ENCODE results near the gene RAD18. TPM values are rescaled to one million over a fixed set of nuclear protein-coding genes. Genes with fewer than 3 reads are reported as not detected.

The RAD18 gene
- total RNA-seq, 2 donors from 2014 or later = 18.2 to 20.8 TPM

GRCh38 chr3:8964436-8965370 lies 1.4 kb upstream of the RAD18 start:
- Histone ChIP-seq H3K36me3 (ENCODE audit: control insufficient read depth, insufficient read depth, low read length) (no peaks in the 10 kb centered on the region), H3K9me3 (ENCODE audit: control insufficient read depth, low read length) (no peaks in the 10 kb centered on the region), H3K9ac (ENCODE audit: extremely low read depth, low read length, poor library complexity, severe bottlenecking) (no peak overlapping the region), H3K27me3 (ENCODE audit: control insufficient read depth, insufficient read depth, low read length, poor library complexity, severe bottlenecking) (peaks cover 43% of the 10 kb centered on the region), H3K4me3 (ENCODE audit: low read length) (no peak overlapping the region), H3K27ac (ENCODE audit: low read depth, low read length) (no peak overlapping the region), H3K4me1 (ENCODE audit: control insufficient read depth, insufficient read depth, low read length) (no peaks in the 10 kb centered on the region)
- Mint-ChIP-seq H3K4me3 (peak overlapping the region; percentile 4), H3K9me3 (no peaks in the 10 kb centered on the region), H3K36me3 (ENCODE audit: low read depth) (no peaks in the 10 kb centered on the region), H3K27ac (peak overlapping the region; percentile 87), H3K4me1 (peaks cover 35% of the 10 kb centered on the region), H3K27me3 (ENCODE audit: insufficient read depth) (peaks cover 42% of the 10 kb centered on the region)
- TF ChIP-seq, protein P1, sequence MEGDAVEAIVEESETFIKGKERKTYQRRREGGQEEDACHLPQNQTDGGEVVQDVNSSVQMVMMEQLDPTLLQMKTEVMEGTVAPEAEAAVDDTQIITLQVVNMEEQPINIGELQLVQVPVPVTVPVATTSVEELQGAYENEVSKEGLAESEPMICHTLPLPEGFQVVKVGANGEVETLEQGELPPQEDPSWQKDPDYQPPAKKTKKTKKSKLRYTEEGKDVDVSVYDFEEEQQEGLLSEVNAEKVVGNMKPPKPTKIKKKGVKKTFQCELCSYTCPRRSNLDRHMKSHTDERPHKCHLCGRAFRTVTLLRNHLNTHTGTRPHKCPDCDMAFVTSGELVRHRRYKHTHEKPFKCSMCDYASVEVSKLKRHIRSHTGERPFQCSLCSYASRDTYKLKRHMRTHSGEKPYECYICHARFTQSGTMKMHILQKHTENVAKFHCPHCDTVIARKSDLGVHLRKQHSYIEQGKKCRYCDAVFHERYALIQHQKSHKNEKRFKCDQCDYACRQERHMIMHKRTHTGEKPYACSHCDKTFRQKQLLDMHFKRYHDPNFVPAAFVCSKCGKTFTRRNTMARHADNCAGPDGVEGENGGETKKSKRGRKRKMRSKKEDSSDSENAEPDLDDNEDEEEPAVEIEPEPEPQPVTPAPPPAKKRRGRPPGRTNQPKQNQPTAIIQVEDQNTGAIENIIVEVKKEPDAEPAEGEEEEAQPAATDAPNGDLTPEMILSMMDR (conservative IDR thresholded peaks at IDR 0.05) = no peak
- 59 to 64% methylated on average over 5 to 10 of the region's 11 CpGs for WGBS, 2 experiments (ENCODE audit: insufficient coverage in 1 of 2, insufficient read length in 1 of 2)
- peak; percentile 79 for DNase-seq

DNA sequence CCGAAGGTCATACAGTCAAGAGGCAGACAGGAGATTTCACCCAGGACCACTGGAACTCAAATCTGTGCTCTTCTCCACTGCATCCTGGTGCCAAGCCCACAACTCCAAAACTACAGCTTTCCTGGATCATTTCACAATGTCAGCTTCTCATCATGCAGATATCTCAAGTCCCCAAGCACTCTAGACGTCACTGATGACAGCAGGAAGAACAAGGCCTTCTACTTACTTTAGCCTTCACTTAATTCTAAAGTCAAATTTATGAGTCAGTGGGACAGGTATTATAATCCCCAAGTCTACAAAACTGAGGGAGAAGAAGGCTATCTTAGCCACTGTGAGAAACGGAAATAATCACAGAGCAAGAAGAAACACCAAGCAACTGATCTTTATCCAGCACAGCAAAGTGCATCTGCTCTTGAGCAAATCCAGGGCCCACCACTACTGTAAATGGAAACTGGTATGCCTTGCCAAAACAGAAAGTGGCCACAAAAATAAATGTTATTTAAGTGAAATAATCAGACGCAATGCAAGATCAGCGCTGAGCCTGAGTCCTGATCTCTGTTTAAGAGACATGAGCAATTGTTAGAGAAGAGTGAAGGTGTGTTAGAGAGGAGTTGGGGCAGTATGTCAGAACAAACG lies 928 bp downstream of the RAD18 start:
- TF ChIP-seq, protein P1 (conservative IDR thresholded peaks at IDR 0.05) = no peak
- WGBS, 2 experiments (ENCODE audit: insufficient coverage in 1 of 2, insufficient read length in 1 of 2) = 47 to 49% methylated on average over 5 to 6 of the region's 6 CpGs
- H3K36me3 Mint-ChIP-seq (ENCODE audit: low read depth) = peaks cover 8% of the 10 kb centered on the region
- peak overlapping the region; percentile 92 for H3K4me3 Mint-ChIP-seq
- H3K27me3 ChIP-seq (ENCODE audit: control insufficient read depth, insufficient read depth, low read length, poor library complexity, severe bottlenecking) = peaks cover 19% of the 10 kb centered on the region
- no peaks in the 10 kb centered on the region for H3K9me3 Mint-ChIP-seq
- H3K36me3 ChIP-seq (ENCODE audit: control insufficient read depth, insufficient read depth, low read length) = peaks cover 19% of the 10 kb centered on the region
- no peak for DNase-seq
- H3K27ac Mint-ChIP-seq = peak overlapping the region; percentile 96
- H3K9ac ChIP-seq (ENCODE audit: extremely low read depth, low read length, poor library complexity, severe bottlenecking) = peak overlapping the region; percentile 61
- no peak overlapping the region for H3K27ac ChIP-seq (ENCODE audit: low read depth, low read length)
- no peaks in the 10 kb centered on the region for H3K4me1 ChIP-seq (ENCODE audit: control insufficient read depth, insufficient read depth, low read length)
- no peaks in the 10 kb centered on the region for H3K9me3 ChIP-seq (ENCODE audit: control insufficient read depth, low read length)
- H3K4me3 ChIP-seq (ENCODE audit: low read length) = peak overlapping the region; percentile 92
- peaks cover 35% of the 10 kb centered on the region for H3K4me1 Mint-ChIP-seq
- H3K27me3 Mint-ChIP-seq (ENCODE audit: insufficient read depth) = peaks cover 18% of the 10 kb centered on the region

DNA sequence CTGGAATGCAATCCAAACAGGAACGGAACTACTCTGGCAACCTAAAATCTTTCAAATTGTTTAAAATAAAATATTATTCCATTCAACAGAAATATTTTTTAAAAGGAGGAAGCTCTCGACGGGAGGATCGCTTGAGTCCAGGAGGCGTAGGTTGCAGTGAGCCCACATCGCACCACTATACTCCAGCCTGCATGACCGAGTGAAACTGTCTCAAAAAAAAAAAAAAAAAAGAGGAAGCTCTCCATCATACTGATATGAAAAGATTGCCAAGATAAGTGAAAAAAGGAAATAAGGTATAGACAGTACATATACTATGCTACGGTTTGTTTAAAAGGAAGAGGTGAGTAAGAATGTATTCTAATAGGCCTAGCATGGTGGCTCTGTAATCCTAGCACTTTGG lies 3.6 kb downstream of the RAD18 start:
- TF ChIP-seq, protein P1 (conservative IDR thresholded peaks at IDR 0.05) = no peak
- peaks cover 11% of the 10 kb centered on the region for H3K36me3 Mint-ChIP-seq (ENCODE audit: low read depth)
- peaks cover 33% of the 10 kb centered on the region for H3K36me3 ChIP-seq (ENCODE audit: control insufficient read depth, insufficient read depth, low read length)
- DNase-seq = no peak
- H3K4me3 Mint-ChIP-seq = no peak overlapping the region
- H3K27me3 Mint-ChIP-seq (ENCODE audit: insufficient read depth) = peaks cover 2% of the 10 kb centered on the region
- no peaks in the 10 kb centered on the region for H3K4me1 ChIP-seq (ENCODE audit: control insufficient read depth, insufficient read depth, low read length)
- H3K27me3 ChIP-seq (ENCODE audit: control insufficient read depth, insufficient read depth, low read length, poor library complexity, severe bottlenecking) = no peaks in the 10 kb centered on the region
- no peak overlapping the region for H3K4me3 ChIP-seq (ENCODE audit: low read length)
- no peak overlapping the region for H3K27ac ChIP-seq (ENCODE audit: low read depth, low read length)
- H3K4me1 Mint-ChIP-seq = peaks cover 22% of the 10 kb centered on the region
- 96 to 100% methylated on average over 1 to 8 of the region's 8 CpGs for WGBS, 2 experiments (ENCODE audit: insufficient coverage in 1 of 2, insufficient read length in 1 of 2)
- no peak overlapping the region for H3K27ac Mint-ChIP-seq
- no peaks in the 10 kb centered on the region for H3K9me3 Mint-ChIP-seq
- no peaks in the 10 kb centered on the region for H3K9me3 ChIP-seq (ENCODE audit: control insufficient read depth, low read length)
- H3K9ac ChIP-seq (ENCODE audit: extremely low read depth, low read length, poor library complexity, severe bottlenecking) = no peak overlapping the region
